H9 (cell line): ENCODE measurements around the gene EIF4E3. TPM values are rescaled to one million over a fixed set of nuclear protein-coding genes. Genes with fewer than 3 reads are reported as not detected.

ENCODE experiments used
- DNase-seq: peaks from one replicate; pipeline ENCODE4 v3.0.0-alpha.2; 2017
- H2AFZ ChIP-seq: one replicate; pipeline ENCODE4 v1.6.1; 2013; ENCODE audit warnings: mild to moderate bottlenecking, low read length, control low read depth, moderate library complexity
- H2AK5ac ChIP-seq: 2 replicates; pipeline ENCODE4 v1.6.1; 2013; ENCODE audit warnings: low read length, control low read depth, mixed read lengths; ENCODE audit not compliant: insufficient read length
- H2BK120ac ChIP-seq: one replicate; pipeline ENCODE4 v1.6.1; 2013; ENCODE audit warnings: low read depth, mild to moderate bottlenecking, low read length, control low read depth, inconsistent platforms; ENCODE audit not compliant: poor library complexity, severe bottlenecking
- H2BK12ac ChIP-seq: 2 replicates; pipeline ENCODE4 v1.6.1; 2013; ENCODE audit warnings: low read length, control low read depth, mixed read lengths, low read depth; ENCODE audit not compliant: insufficient read length
- H2BK15ac ChIP-seq: 2 replicates; pipeline ENCODE4 v1.6.1; 2013; ENCODE audit warnings: low read depth, low read length, control low read depth
- H2BK20ac ChIP-seq: one replicate; pipeline ENCODE4 v1.6.1; 2013; ENCODE audit warnings: low read depth, mild to moderate bottlenecking, low read length, control low read depth, inconsistent platforms; ENCODE audit not compliant: poor library complexity, severe bottlenecking
- H2BK5ac ChIP-seq: 2 replicates; pipeline ENCODE4 v1.6.1; 2013; ENCODE audit warnings: low read length, control low read depth, mixed read lengths; ENCODE audit not compliant: insufficient read length
- H3K14ac ChIP-seq: 2 replicates; pipeline ENCODE4 v1.6.1; 2013; ENCODE audit warnings: low read length, control low read depth; ENCODE audit not compliant: insufficient read depth
- H3K18ac ChIP-seq: 2 replicates; pipeline ENCODE4 v1.6.1; 2013; ENCODE audit warnings: low read depth, mild to moderate bottlenecking, mixed read lengths, low read length, control low read depth; ENCODE audit not compliant: insufficient read length
- H3K23ac ChIP-seq: 2 replicates; pipeline ENCODE4 v1.6.1; 2013; ENCODE audit warnings: low read length, control low read depth, mixed read lengths, low read depth; ENCODE audit not compliant: insufficient read length
- H3K23me2 ChIP-seq: 2 replicates; pipeline ENCODE4 v1.6.1; 2013; ENCODE audit warnings: low read depth, mild to moderate bottlenecking, mixed read lengths, low read length, control low read depth; ENCODE audit not compliant: insufficient read length, poor library complexity, severe bottlenecking
- H3K27ac ChIP-seq: 2 replicates; pipeline ENCODE4 v1.5.1; 2013; ENCODE audit warnings: low read length, control low read depth, mixed read lengths, low read depth; ENCODE audit not compliant: insufficient read length
- H3K27me3 ChIP-seq: 2 replicates; pipeline ENCODE4 v1.6.1; 2013; ENCODE audit warnings: low read length, control low read depth, inconsistent platforms; ENCODE audit not compliant: insufficient read depth
- H3K4ac ChIP-seq: 2 replicates; pipeline ENCODE4 v1.6.1; 2013; ENCODE audit warnings: low read depth, mild to moderate bottlenecking, control low read depth, inconsistent platforms, low read length, moderate library complexity
- H3K4me1 ChIP-seq: 2 replicates; pipeline ENCODE4 v1.6.1; 2013; ENCODE audit warnings: low read length, control low read depth, inconsistent platforms; ENCODE audit not compliant: insufficient read depth
- H3K4me2 ChIP-seq: 2 replicates; pipeline ENCODE4 v1.6.1; 2013; ENCODE audit warnings: low read length, control low read depth, mixed read lengths; ENCODE audit not compliant: insufficient read length, insufficient read depth
- H3K56ac ChIP-seq: 2 replicates; pipeline ENCODE4 v1.6.1; 2013; ENCODE audit warnings: low read depth, mild to moderate bottlenecking, mixed read lengths, low read length, control low read depth; ENCODE audit not compliant: insufficient read length
- H3K79me1 ChIP-seq: 2 replicates; pipeline ENCODE4 v1.6.1; 2013; ENCODE audit warnings: low read depth, mild to moderate bottlenecking, moderate library complexity, low read length, control low read depth, inconsistent platforms; ENCODE audit not compliant: insufficient read depth, poor library complexity, severe bottlenecking
- H3K79me2 ChIP-seq: 2 replicates; pipeline ENCODE4 v1.6.1; 2013; ENCODE audit warnings: low read length, control low read depth, inconsistent platforms; ENCODE audit not compliant: insufficient read depth
- H3K9ac ChIP-seq: 2 replicates; pipeline ENCODE4 v1.6.1; 2013; ENCODE audit warnings: low read length, control low read depth, mixed read lengths; ENCODE audit not compliant: insufficient read length; ENCODE audit errors: extremely low read depth
- H3K9me3 ChIP-seq: one replicate; pipeline ENCODE4 v1.6.1; 2013; ENCODE audit warnings: low read depth, low read length, inconsistent platforms; ENCODE audit not compliant: control insufficient read depth
- H3T11ph ChIP-seq: one replicate; pipeline ENCODE4 v1.6.1; 2013; ENCODE audit warnings: mild to moderate bottlenecking, low read length, control low read depth, inconsistent platforms
- H4K20me1 ChIP-seq: one replicate; pipeline ENCODE4 v1.6.1; 2013; ENCODE audit not compliant: control insufficient read depth, insufficient read length, insufficient read depth
- H4K5ac ChIP-seq: 2 replicates; pipeline ENCODE4 v1.6.1; 2013; ENCODE audit warnings: low read depth, mild to moderate bottlenecking, mixed read lengths, low read length, control low read depth; ENCODE audit not compliant: insufficient read length
- H4K8ac ChIP-seq: replicated peaks from 2 replicates; pipeline ENCODE4 v1.6.1; 2013; ENCODE audit warnings: low read length, control low read depth, mixed read lengths, low read depth; ENCODE audit not compliant: insufficient read length
- H4K91ac ChIP-seq: 2 replicates; pipeline ENCODE4 v1.6.1; 2013; ENCODE audit warnings: low read depth, mild to moderate bottlenecking, moderate library complexity, mixed read lengths, low read length, control low read depth; ENCODE audit not compliant: insufficient read length
- H3K27ac Mint-ChIP-seq, 3 experiments: 2 replicates in 2 of 3; 3 replicates in 1 of 3; pipeline ENCODE4 v1.8.0; 2020 to 2021; ENCODE audit warnings: mixed read lengths in 3 of 3, mild to moderate bottlenecking in 1 of 3, moderate library complexity in 1 of 3
- H3K27me3 Mint-ChIP-seq: 2 replicates; pipeline ENCODE4 v1.8.0; 2021; ENCODE audit warnings: low read depth, mild to moderate bottlenecking, moderate library complexity, mixed read lengths
- H3K36me3 Mint-ChIP-seq, 3 experiments: 2 replicates in 2 of 3; 3 replicates in 1 of 3; pipeline ENCODE4 v1.8.0; 2020 to 2021; ENCODE audit warnings: low read depth in 3 of 3, mixed read lengths in 3 of 3; ENCODE audit not compliant: insufficient read depth in 1 of 3
- H3K4me1 Mint-ChIP-seq, 2 experiments: 2 replicates each; pipeline ENCODE4 v1.8.0; 2020; ENCODE audit warnings: mixed read lengths in 2 of 2
- H3K4me3 Mint-ChIP-seq, 2 experiments: 2 replicates in 1 of 2; 3 replicates in 1 of 2; pipeline ENCODE4 v1.8.0; 2020 to 2021; ENCODE audit warnings: mild to moderate bottlenecking in 2 of 2, mixed read lengths in 2 of 2, moderate library complexity in 1 of 2
- H3K9me3 Mint-ChIP-seq, 2 experiments: 2 replicates in 1 of 2; 3 replicates in 1 of 2; pipeline ENCODE4 v1.8.0; 2020; ENCODE audit warnings: mild to moderate bottlenecking in 2 of 2, mixed read lengths in 2 of 2, moderate library complexity in 1 of 2
- whole genome bisulfite sequencing: extraction: QIAGEN DNeasy Blood & Tissue Kit; methylation state at CpG from one replicate; pipeline ENCODE4 v1.1.7; 2013; ENCODE audit warnings: missing lambda C conversion rate, low lambda C conversion rate, mixed read lengths; ENCODE audit not compliant: insufficient read length; ENCODE audit errors: extremely low coverage; 5-methylcytosine and 5-hydroxymethylcytosine counted together
- total RNA-seq: library from RNA; stranded (reverse); gene quantifications from 2 replicates; pipeline ENCODE4 v1.2.1, GENCODE V29; 2021
- TF ChIP-seq, protein P1 (sequence below): fragments of 200-600 bp; sonication (generic); conservative IDR thresholded peaks from 3 replicates; pipeline ENCODE4 v1.8.0; 2021; ENCODE audit warnings: antibody characterized with exemption, mild to moderate bottlenecking

The EIF4E3 gene
- total RNA-seq, 1 experiment from 2014 or later = 12.9 TPM

DNA sequence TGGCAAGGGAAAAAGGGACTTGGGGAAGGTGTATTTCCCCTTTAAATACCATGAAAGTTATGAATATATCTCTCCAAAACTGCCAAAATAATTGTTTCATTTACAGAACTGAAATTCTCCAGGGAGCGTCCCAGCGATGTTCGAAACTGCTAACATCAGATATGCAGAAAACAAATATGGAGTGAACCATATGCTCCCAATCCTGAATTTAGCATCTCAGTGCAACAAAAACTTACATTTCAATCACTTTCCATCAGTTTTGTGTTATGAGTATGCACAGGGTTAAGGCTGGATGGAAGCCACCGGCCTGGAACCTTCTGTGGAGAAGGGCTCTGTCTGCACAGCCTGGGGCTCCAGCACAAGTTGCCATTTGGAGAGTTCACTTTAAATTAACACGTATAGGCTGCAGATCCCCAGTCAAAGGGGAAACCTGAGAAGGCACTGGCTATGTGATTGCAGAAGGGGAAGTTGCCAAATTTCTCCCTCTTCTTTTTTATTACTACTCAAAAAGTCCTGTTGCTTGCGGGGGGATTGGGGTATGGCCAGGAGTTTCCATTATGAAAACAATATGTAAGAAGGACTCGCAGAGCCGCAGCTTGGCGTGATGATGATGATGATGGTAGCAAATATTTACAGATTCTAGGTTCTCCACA, 84.7 kb downstream of the EIF4E3 start:
- Mint-ChIP-seq H3K27ac (no peak overlapping the region), H3K36me3 (no peaks in the 10 kb centered on the region; a peak in 1 of 7 replicates), H3K4me3 (no peak overlapping the region), H3K9me3 (no peaks in the 10 kb centered on the region), H3K4me1 (peaks cover 10 to 12% of the 10 kb centered on the region in 2 experiments), H3K27me3 (no peaks in the 10 kb centered on the region)
- Histone ChIP-seq H3K9me3 (no peaks in the 10 kb centered on the region), H3K79me2 (no peaks in the 10 kb centered on the region), H4K8ac (no peak overlapping the region), H2BK120ac (no peak overlapping the region), H2AFZ (no peak overlapping the region), H3K27me3 (no peaks in the 10 kb centered on the region), H4K5ac (no peak overlapping the region), H2AK5ac (no peak overlapping the region), H3K27ac (no peak overlapping the region), H2BK12ac (no peak overlapping the region), H2BK20ac (no peak overlapping the region), H2BK15ac (no peak overlapping the region), H3K14ac (no peak overlapping the region), H3K4me1 (0 out of 2 replicates have a peak, but pooled peaks cover 3% of the 10 kb centered on the region), H3K4me2 (no peak overlapping the region), H3K23me2 (peaks cover 2% of the 10 kb centered on the region), H2BK5ac (no peak overlapping the region), H4K91ac (no peak overlapping the region), H3K18ac (no peak overlapping the region), H3K4ac (no peak overlapping the region), H3K79me1 (no peaks in the 10 kb centered on the region), H4K20me1 (no peaks in the 10 kb centered on the region), H3K56ac (no peak overlapping the region), H3K23ac (no peak overlapping the region), H3T11ph (no peak overlapping the region), H3K9ac (no peak overlapping the region)
- TF ChIP-seq, protein P1, sequence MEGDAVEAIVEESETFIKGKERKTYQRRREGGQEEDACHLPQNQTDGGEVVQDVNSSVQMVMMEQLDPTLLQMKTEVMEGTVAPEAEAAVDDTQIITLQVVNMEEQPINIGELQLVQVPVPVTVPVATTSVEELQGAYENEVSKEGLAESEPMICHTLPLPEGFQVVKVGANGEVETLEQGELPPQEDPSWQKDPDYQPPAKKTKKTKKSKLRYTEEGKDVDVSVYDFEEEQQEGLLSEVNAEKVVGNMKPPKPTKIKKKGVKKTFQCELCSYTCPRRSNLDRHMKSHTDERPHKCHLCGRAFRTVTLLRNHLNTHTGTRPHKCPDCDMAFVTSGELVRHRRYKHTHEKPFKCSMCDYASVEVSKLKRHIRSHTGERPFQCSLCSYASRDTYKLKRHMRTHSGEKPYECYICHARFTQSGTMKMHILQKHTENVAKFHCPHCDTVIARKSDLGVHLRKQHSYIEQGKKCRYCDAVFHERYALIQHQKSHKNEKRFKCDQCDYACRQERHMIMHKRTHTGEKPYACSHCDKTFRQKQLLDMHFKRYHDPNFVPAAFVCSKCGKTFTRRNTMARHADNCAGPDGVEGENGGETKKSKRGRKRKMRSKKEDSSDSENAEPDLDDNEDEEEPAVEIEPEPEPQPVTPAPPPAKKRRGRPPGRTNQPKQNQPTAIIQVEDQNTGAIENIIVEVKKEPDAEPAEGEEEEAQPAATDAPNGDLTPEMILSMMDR = no peak
- WGBS = no CpG with 5 or more reads among the region's 9 CpGs
- DNase-seq = no peak
